ENCODE results near the gene ATP6AP1. TPM values are rescaled to one million over a fixed set of nuclear protein-coding genes. Genes with fewer than 3 reads are reported as not detected.

The ATP6AP1 gene
- total and polyA plus RNA-seq, 2 of the 13 experiments (the other 11 are each of a cell fraction or from before 2014, with no cell fraction given), result 56.7 to 110 TPM

- WGBS (ENCODE audit: low lambda C conversion rate), result no CpG with 5 or more reads among the region's 18 CpGs
- ATAC-seq (no peak), DNase-seq (ENCODE audit: low spot score) (no peak), FAIRE-seq (no peak)
- in situ Hi-C loops (cut with HindIII; ENCODE audit: extremely low pct_ligation_motif_present, low pct_unique_long_range_greater_than_20kb), result no loop called here
- no peaks in the 10 kb centered on the region for H3K9me3 ChIP-seq (ENCODE audit: low read length)
- no peaks in the 10 kb centered on the region for H3K27me3 ChIP-seq (ENCODE audit: control insufficient read depth in 1 of 2, insufficient read depth in 2 of 2, low read length in 2 of 2)
- no TSS peak for BruUV-seq (replicated peaks)
- TF ChIP-seq PPARG (CRISPR knock-in tag; conservative IDR thresholded peaks at IDR 0.05) (no peak), RBFOX2 (IDR thresholded peaks at IDR 0.05; ENCODE audit: low read depth, low read length) (no peak), ZKSCAN1 (IDR thresholded peaks at IDR 0.05; ENCODE audit: low read length) (no peak)
- no peak overlapping the region for H3K4me3 ChIP-seq (replicated peaks in 1 of 3; ENCODE audit: insufficient read depth in 1 of 3, low read depth in 2 of 3, low read length in 3 of 3)
- no peaks in the 10 kb centered on the region for H3K79me2 ChIP-seq (ENCODE audit: insufficient read depth, low read length)
- H2AFZ ChIP-seq (ENCODE audit: low read length), result no peak overlapping the region
- ChIA-PET POLR2A (interaction anchor here (1.0 kb wide), 1 partner anchor 9 kb away, joined by 4 read pairs; the partner anchor contains the start of gene LAGE3), CTCF (ENCODE audit: low intra/inter-chr PET ratio, low total read pairs) (no interaction called here)
- peaks cover 12% of the 10 kb centered on the region; the same call in 1 of the 2 replicates for H3K4me1 ChIP-seq (ENCODE audit: insufficient read depth, low read length)
- H4K20me1 ChIP-seq (ENCODE audit: insufficient read depth, low read length), result no peaks in the 10 kb centered on the region
- H3K36me3 ChIP-seq (replicated peaks in 1 of 2; ENCODE audit: control insufficient read depth in 1 of 2, insufficient read depth in 2 of 2, low read length in 2 of 2), result peaks cover 5 to 6% of the 10 kb centered on the region in 2 experiments; a peak in 1 of 5 replicates
- intact Hi-C loops (cut with micrococcal nuclease; ENCODE audit: unreplicated experiment), result no loop called here
- H3K9ac ChIP-seq (ENCODE audit: insufficient read depth, low read depth, low read length), result no peak overlapping the region
- H3K4me2 ChIP-seq (ENCODE audit: low read depth, low read length), result no peak overlapping the region
- no peak overlapping the region for H3K27ac ChIP-seq (ENCODE audit: extremely low read length, insufficient read depth, low read length)
Observed at GRCh38 chrX:154469880-154470279, 41.4 kb downstream of the ATP6AP1 start.

- Histone ChIP-seq H3K36me3 (replicated peaks in 1 of 2; ENCODE audit: control insufficient read depth in 1 of 2, insufficient read depth in 2 of 2, low read length in 2 of 2) (peaks cover 5 to 6% of the 10 kb centered on the region in 2 experiments; a peak in 1 of 5 replicates), H4K20me1 (ENCODE audit: insufficient read depth, low read length) (no peaks in the 10 kb centered on the region), H2AFZ (ENCODE audit: low read length) (no peak overlapping the region), H3K27me3 (ENCODE audit: control insufficient read depth in 1 of 2, insufficient read depth in 2 of 2, low read length in 2 of 2) (no peaks in the 10 kb centered on the region), H3K9me3 (ENCODE audit: low read length) (no peaks in the 10 kb centered on the region), H3K79me2 (ENCODE audit: insufficient read depth, low read length) (no peaks in the 10 kb centered on the region), H3K4me1 (ENCODE audit: insufficient read depth, low read length) (peaks cover 12% of the 10 kb centered on the region; the same call in 1 of the 2 replicates), H3K4me2 (ENCODE audit: low read depth, low read length) (no peak overlapping the region), H3K9ac (ENCODE audit: insufficient read depth, low read depth, low read length) (no peak overlapping the region), H3K27ac (ENCODE audit: extremely low read length, insufficient read depth, low read length) (no peak overlapping the region), H3K4me3 (replicated peaks in 1 of 3; ENCODE audit: insufficient read depth in 1 of 3, low read depth in 2 of 3, low read length in 3 of 3) (no peak overlapping the region)
- intact Hi-C loops (cut with micrococcal nuclease; ENCODE audit: unreplicated experiment), result no loop called here
- DNase-seq (ENCODE audit: low spot score) (no peak), ATAC-seq (no peak), FAIRE-seq (no peak)
- in situ Hi-C loops (cut with HindIII; ENCODE audit: extremely low pct_ligation_motif_present, low pct_unique_long_range_greater_than_20kb), result no loop called here
- CTCF ChIA-PET (ENCODE audit: low intra/inter-chr PET ratio, low total read pairs), result no interaction called here
- WGBS (ENCODE audit: low lambda C conversion rate), result no CpG with 5 or more reads among the region's 14 CpGs
- POLR2A ChIA-PET, result no interaction called here
- BruUV-seq (replicated peaks), result no TSS peak
- TF ChIP-seq TEAD2 (CRISPR knock-in tag; IDR thresholded peaks at IDR 0.05) (no peak), ESRRA (CRISPR knock-in tag; IDR thresholded peaks at IDR 0.05; ENCODE audit: low read depth) (no peak), GPN1 (CRISPR knock-in tag; IDR thresholded peaks at IDR 0.05; ENCODE audit: borderline replicate concordance) (no peak), SRF (IDR thresholded peaks at IDR 0.05; ENCODE audit: low read depth, low read length) (no peak), ZFX (CRISPR knock-in tag; IDR thresholded peaks at IDR 0.05; ENCODE audit: low read depth) (no peak), HOXA7 (CRISPR knock-in tag; IDR thresholded peaks at IDR 0.05) (no peak), HIVEP1 (CRISPR knock-in tag; IDR thresholded peaks at IDR 0.05) (no peak), UBTF (CRISPR knock-in tag; IDR thresholded peaks at IDR 0.05) (no peak), ZNF83 (CRISPR knock-in tag; IDR thresholded peaks at IDR 0.05; ENCODE audit: borderline replicate concordance) (no peak), ZNF225 (CRISPR knock-in tag; IDR thresholded peaks at IDR 0.05) (no peak), ZNF850 (CRISPR knock-in tag; conservative IDR thresholded peaks at IDR 0.05) (no peak), CHD2 (IDR thresholded peaks at IDR 0.05; ENCODE audit: low read depth, low read length) (no peak), ZFP36 (IDR thresholded peaks at IDR 0.05; ENCODE audit: borderline replicate concordance, low read depth, low read length, partially characterized antibody) (no peak), FOXK2 (IDR thresholded peaks at IDR 0.05) (no peak), ATF7-NPFF (CRISPR knock-in tag; IDR thresholded peaks at IDR 0.05; ENCODE audit: low read depth) (no peak), MTF1 (CRISPR knock-in tag; IDR thresholded peaks at IDR 0.05) (no peak)
Observed at GRCh38 chrX:154470434-154470833, 42.0 kb downstream of the ATP6AP1 start.
